Stimulated activated naive CD4-positive, alpha-beta T cell (primary cell): ENCODE measurements around the gene ARRDC5.
"Not testable (repeated sequence)": the region's sequence is repeated elsewhere in the genome, so short reads cannot be mapped to it uniquely, and the experiment has no call there.

Experiments used
- DNase-seq, 6 experiments: peaks; one replicate each; lab custom pipeline; 2025; lab: John Stamatoyannopoulos, UW

The ARRDC5 gene

DNA sequence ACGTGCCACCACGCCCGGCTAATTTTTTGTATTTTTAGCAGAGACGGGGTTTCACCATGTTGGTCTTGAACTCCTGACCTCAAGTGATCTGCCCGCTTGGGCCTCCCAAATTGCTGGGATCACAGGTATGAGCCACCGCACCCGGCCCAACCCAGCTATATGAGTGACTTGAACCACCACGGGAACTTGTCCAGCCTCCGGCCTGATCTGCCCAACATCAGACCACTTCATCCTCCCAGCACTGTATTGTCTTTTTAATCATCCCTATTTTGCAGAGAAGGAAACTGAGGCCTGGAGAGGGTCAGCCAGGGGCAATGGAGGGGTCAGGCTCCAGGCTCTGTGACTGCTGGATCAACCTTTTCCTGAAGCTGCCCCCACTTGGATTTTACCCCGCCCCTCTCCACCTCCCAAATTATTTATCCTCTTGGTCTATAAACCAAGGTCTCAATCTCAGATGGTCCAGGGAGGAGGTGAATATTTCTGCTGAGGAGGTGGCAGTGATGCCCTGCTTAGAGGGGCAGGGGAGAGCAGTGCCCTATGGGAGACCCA lies 34.3 kb downstream of the ARRDC5 start:
- DNase-seq, result no peak

DNA sequence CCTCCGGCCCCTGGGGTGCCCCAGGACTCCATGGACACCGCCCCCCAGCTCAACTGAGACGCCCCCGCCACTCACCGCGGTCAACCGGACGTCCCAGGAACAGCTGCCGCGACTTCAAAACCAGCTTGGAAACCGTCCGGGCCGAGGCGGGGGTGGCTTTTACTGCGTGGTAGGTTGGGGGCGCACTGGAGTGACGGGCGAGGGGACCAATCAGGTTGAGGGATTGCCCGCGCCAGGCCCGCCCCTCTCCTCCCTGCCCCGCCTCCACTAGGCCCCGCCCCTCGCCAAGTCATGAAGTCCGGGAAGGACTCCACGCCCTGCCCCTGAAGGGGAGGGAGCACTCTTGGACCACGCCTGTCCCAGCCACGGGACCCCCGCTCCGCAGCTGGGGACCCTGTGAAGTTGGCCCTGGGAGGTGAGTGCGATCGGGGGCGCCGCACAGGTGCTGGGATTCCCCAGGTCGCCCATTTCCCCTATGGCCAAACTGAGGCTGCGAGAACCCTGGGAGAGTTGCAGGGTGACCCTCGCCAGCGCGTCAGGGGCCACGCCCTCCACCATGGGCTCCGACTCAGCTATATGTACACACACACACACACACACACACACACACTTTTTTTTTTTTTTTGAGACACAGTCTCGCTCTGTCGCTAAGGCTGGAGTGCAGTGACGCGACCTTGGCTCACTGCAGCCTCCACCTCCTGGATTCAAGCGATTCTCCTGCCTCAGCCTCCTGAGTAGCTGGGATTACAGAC lies 35.0 kb downstream of the ARRDC5 start, which contains the start of gene PLIN3:
Gene PLIN3, minus strand, starts transcription at position 134 of the 752 bp plus-strand sequence. CDS start 6,273 bp downstream, outside the sequence.
- DNase-seq, result peak; percentile 48 to 86 (median 82)

DNA sequence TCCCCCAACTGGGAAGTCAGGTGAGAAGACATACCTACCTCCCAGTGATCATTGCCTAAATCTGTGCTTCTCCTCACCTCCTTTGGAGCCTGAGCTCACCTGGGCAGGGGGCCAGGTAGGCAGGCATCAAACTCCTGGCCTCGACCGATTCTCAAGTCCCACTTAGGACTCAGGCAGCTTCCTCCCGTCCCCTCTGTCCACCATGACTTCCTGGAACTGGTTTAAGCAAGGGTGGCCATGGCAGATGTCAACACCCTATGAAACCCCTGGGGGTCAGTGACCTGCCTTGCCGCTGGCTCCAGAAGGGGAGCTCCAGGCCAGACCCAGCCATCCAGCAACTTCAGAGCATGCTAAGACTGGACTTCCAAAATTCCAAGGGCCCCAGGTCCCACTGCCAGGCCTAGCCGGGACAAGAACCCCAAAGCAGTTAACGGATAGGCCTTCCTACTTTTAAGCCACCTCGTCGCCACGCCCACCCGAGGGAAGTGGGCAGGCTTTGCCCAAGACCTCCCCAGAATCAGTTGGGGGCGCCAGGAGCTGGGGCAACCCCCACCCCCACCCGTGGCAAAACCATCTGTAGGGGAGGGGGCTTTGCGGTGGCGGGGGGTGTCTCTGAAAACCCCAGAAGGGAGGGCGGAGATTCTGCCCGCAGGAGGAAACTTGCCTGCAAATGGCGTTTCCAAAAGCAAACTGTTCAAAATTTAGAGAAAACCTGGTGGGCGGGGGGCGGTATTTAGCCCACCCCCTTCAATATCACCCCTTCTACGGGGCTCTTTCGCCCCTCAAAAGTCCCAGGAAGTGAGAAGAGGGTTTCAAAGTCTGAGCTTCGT lies 35.9 kb downstream of the ARRDC5 start:
- peak in 5 of 6 experiments; percentile 31 to 51 (median 42) for DNase-seq

DNA sequence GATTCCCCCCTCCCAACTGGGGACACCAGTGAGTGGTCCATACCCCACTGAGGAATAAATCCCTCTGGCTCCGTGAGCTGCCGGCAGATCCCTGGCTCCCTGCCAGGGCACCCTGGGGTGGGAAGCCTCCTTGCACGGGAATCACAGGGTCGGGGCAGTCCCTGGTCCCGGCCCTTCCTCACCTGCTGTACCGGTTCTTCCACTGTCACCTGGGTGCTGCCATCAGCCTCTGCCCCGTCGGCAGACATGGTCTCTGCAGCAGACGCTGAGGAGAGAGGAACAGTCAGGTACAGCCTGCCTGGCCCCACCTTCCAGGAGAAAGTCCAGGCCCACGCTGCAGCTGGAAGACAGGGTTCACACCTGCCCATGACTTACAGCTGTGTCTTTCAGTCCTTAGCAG lies 41.5 kb downstream of the ARRDC5 start:
- no peak for DNase-seq

GRCh38 chr19:4859697-4860096 lies 43.0 kb downstream of the ARRDC5 start:
- no peak for DNase-seq

- not testable (repeated sequence) for DNase-seq
These were observed 46.2 kb downstream of the ARRDC5 start for GRCh38 chr19:4856468-4856867.

- not testable (repeated sequence) for DNase-seq
These were observed 49.2 kb downstream of the ARRDC5 start for GRCh38 chr19:4853506-4853905.

DNA sequence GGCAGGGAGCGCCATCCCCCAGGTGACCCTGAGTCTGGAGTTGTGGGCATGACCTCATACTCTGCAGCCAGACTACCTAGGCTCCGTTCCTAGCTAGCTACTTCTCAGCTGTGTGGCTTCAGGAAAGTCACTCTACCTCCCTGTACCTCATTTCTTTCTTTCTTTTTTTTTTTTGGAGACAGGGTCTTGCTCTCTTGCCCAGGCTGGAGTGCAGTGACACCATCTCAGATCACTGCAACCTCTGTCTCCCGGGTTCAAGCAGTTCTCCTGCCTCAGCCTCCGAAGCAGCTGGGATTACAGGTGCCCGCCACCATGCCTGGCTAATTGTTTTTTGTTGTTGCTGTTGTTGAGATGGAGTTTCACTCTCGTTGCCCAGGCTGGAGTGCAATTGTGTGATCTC lies 50.2 kb downstream of the ARRDC5 start:
- no peak for DNase-seq

DNA sequence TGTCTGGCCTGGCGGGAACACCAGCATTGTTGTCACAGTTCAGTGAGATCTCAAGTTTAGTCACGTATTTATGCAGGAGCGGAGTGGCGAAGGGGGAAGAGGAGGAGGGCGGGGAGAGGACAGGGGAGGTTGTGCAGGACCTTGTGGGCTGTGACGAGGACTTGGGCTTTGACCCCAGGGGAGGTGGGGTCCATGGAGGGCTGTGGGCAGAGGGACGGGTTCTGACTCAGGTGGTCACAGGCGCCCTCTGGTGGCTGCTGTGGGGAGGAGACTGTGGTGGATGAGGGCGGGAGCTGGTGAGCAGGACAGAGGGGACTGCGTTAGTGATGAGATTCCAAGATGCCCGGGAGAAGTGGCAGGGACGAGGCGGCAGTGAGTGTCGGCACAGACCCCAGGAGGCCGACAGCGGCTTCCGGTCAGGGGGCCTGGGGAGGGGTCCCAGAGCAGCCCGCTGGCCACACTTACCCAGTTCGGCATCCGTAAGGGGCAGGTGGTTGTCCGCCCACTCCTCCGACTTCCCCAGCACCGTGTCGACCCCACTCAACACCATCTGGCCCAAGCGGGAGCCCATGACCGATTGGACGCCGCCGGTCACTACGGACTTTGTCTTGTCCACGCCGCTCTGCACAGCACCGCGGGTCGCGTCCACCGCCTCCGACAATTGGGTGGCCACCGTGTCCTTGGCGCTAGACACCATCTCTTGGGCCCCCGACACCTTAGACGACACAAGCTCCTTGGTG lies 51.0 kb downstream of the ARRDC5 start:
- DNase-seq, result peak; percentile 44 to 79 (median 68)

- no peak for DNase-seq
These were observed 53.7 kb downstream of the ARRDC5 start for GRCh38 chr19:4849019-4849418.

- no peak for DNase-seq
These were observed 55.3 kb downstream of the ARRDC5 start for GRCh38 chr19:4847190-4847973.

GRCh38 chr19:4845975-4846374 lies 56.7 kb downstream of the ARRDC5 start:
- not testable (repeated sequence) for DNase-seq

DNA sequence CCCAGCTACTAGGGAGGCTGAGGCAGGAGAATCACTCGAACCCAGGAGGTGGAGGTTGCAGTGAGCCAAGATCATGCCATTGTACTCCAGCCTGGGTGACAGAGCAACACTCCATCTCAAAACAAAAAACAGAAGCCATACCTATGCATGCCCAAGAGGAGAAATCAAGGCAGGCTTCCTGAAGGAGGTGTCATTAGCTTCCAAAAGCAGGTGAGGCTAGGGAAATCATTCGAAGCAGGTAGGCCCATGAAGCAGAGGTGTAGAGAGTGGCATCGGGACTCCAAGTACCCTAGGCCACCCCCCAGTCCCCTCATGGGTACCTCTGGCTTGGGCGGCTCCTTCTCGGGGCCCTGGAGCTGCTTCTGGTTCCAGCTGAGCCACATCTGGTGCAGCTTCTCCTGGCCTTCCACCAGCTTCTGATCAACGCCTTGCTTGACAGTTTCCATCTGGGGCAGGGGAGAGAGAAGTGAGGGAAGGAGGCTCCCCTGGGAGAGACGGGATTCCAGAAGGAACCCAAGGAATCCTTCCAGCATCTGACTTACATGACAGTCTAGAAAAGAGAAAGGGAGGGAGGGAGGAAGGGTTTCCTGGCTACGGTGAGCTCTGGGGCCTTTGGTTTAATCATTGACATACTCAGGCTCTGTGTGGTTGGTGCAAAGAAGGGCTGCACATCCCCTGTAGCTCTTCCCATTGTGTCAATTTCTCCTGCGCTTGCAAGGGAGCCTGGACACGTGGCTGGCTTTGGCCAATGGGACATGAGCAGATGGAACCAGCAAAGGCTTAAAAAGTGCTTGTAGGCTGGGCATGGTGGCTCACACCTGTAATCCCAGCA lies 58.1 kb downstream of the ARRDC5 start:
- DNase-seq, result no peak

DNA sequence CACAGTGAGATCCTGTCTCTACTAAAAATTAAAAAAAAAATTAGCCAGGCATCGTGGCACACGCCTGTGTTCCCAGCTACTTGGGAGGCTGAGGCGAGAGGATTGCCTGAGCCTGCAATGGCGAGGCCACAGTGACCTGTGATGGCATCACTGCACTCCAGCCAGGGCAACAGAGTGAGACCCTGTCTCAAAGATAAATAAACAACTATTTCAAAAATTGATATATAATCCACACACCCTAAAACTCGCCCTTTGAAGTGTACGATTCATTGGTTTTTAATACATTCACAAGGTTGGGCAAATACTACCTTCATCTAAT lies 59.1 kb downstream of the ARRDC5 start:
- no peak for DNase-seq
